Right lobe of liver (tissue), 6 donors: ENCODE measurements around the gene NAGS. TPM values are rescaled to one million over a fixed set of nuclear protein-coding genes. Genes with fewer than 3 reads are reported as not detected.

ENCODE experiments used
- ATAC-seq, 4 donors: fragments of 200-7000 bp; cut with Tn5 transposase; one replicate each; pipeline ENCODE4 v1.9.1; 2020; ENCODE audit warnings: mild to moderate bottlenecking in 4 of 4, moderate library complexity in 4 of 4
- DNase-seq, 3 donors: peaks; one replicate each; pipeline ENCODE4 v3.0.0-alpha.2; 2020
- H3K27ac ChIP-seq, 3 donors: fragments of 200-600 bp; one replicate each; pipeline ENCODE4 v1.8.0; 2022
- H3K27me3 ChIP-seq, 2 donors: fragments of 200-600 bp; one replicate each; pipeline ENCODE4 v1.8.0; 2022
- H3K36me3 ChIP-seq, 4 donors: fragments of 200-600 bp; sonication (generic) in 1 of 4; one replicate each; pipeline versions ENCODE4 v1.5.1 to v1.8.0; 2017 to 2022; ENCODE audit warnings: control low read depth in 1 of 4
- H3K4me1 ChIP-seq, 4 donors: fragments of 200-600 bp; sonication (generic) in 1 of 4; one replicate each; pipeline versions ENCODE4 v1.5.1 to v1.8.0; 2017 to 2022; ENCODE audit warnings: control low read depth in 1 of 4
- H3K4me3 ChIP-seq, 3 donors: fragments of 200-600 bp; one replicate each; pipeline ENCODE4 v1.8.0; 2022
- H3K9me3 ChIP-seq, 4 donors: fragments of 200-600 bp; sonication (generic) in 1 of 4; one replicate each; pipeline versions ENCODE4 v1.5.1 to v1.8.0; 2017 to 2022; ENCODE audit warnings: control low read depth in 1 of 4
- POLR2A ChIP-seq: fragments of 450-650 bp; IDR thresholded peaks from one replicate; pipeline ENCODE4 v1.6.1; 2017; ENCODE audit warnings: antibody characterized with exemption, mild to moderate bottlenecking
- WGBS: methylation state at CpG from one replicate; pipeline ENCODE4 v1.1.6; 2018; ENCODE audit warnings: low coverage, low lambda C conversion rate; ENCODE audit not compliant: insufficient coverage; ENCODE audit errors: missing lambda C conversion rate; 5-methylcytosine and 5-hydroxymethylcytosine counted together
- intact Hi-C, 2 donors: fragments of 100-400 bp; cut with DNase I; formaldehyde crosslinking; loops; one replicate each; pipeline versions ENCODE4 v1.11.2 to v1.14.1; 2022
- total RNA-seq, 6 experiments: library from RNA; depleted of rRNA in 2 of 6; stranded (reverse); fragments of >200 nt in 2 of 6; fragmentation: NEBNext Ultra II Directional in 3 of 6; extraction: Animal tissue kit (Norgen Biotek cat#: 25700) in 3 of 6; gene quantifications; one replicate each; pipeline versions ENCODE4 v1.1.0 to v1.2.4, GENCODE V29; 2016 to 2023
- TF ChIP-seq, protein P1 (sequence below), 4 donors: fragments of 200-600 bp in 3 of 4; fragments of 450-650 bp in 1 of 4; IDR thresholded peaks; one replicate each; pipeline versions ENCODE4 v1.5.1 to v1.8.0; 2016 to 2022; ENCODE audit warnings: antibody characterized with exemption in 4 of 4, mild to moderate bottlenecking in 2 of 4
- donor health status: DM: no; HTN: yes; CAD: no.
- donor health status: DM: no; HTN: no; CAD: no.
- donor health status: DM: no; HTN: no; CAD: no.
- donor health status: DM: no; HTN: yes; CAD: no.
- donor health status: DM: no; HTN: yes; CAD: no.

NAGS gene
- total RNA-seq, 6 experiments from 2014 or later: 12.1 to 56.2 (median 45.6) TPM

DNA sequence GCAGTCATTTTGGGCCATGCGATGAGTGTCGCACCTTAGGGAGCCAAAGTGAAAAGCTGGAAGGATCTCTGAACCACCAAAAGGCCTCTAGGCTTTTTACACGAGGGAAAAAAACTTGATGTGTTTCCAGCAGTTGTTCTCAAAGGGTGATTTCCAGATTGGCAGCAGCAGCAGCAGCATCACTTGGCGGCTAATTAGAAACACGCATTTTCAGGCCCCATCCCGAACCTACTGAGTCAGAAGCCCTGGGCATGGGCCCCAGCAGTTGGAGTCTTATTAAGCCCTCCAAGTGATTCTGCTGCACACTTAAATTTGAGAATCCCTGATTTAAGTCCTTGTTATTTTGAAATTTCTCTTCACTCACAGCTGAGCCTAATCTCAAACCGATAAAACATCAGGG, 25.4 kb upstream of the NAGS start:
- ATAC-seq: no peak
- intact Hi-C loops: no loop called here
- H3K27me3 ChIP-seq: no peaks in the 10 kb centered on the region
- no peak overlapping the region for H3K27ac ChIP-seq
- no peaks in the 10 kb centered on the region for H3K9me3 ChIP-seq
- 81% methylated on average over 7 of the region's 7 CpGs for WGBS
- no peak overlapping the region for H3K4me3 ChIP-seq
- DNase-seq: no peak
- H3K4me1 ChIP-seq: peaks cover 0 to 7% (median 0%) of the 10 kb centered on the region in 4 donors
- TF ChIP-seq, protein P1, sequence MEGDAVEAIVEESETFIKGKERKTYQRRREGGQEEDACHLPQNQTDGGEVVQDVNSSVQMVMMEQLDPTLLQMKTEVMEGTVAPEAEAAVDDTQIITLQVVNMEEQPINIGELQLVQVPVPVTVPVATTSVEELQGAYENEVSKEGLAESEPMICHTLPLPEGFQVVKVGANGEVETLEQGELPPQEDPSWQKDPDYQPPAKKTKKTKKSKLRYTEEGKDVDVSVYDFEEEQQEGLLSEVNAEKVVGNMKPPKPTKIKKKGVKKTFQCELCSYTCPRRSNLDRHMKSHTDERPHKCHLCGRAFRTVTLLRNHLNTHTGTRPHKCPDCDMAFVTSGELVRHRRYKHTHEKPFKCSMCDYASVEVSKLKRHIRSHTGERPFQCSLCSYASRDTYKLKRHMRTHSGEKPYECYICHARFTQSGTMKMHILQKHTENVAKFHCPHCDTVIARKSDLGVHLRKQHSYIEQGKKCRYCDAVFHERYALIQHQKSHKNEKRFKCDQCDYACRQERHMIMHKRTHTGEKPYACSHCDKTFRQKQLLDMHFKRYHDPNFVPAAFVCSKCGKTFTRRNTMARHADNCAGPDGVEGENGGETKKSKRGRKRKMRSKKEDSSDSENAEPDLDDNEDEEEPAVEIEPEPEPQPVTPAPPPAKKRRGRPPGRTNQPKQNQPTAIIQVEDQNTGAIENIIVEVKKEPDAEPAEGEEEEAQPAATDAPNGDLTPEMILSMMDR (IDR thresholded peaks at IDR 0.05): no peak
- TF ChIP-seq POLR2A: no peak
- H3K36me3 ChIP-seq: no peaks in the 10 kb centered on the region

DNA sequence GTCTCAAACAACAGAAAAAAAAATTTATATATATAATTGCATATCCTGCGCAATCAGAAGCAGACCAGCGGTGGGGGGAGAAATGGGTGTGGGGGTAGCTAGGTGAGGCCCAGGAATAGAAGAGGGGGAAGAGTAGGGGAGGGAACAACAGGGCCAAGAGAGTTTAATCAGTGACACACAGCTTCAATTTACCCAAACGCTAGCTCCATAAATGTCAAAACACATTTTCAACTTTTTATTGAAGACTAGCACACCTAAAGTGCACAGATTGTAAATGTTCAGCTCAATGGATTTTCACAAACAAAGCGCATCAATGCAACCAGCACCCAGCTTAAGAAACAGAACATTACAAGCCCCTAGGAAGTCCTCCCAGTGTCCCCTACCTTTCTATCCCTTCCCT, 24.8 kb upstream of the NAGS start:
- Histone ChIP-seq H3K27me3 (no peaks in the 10 kb centered on the region), H3K4me3 (no peak overlapping the region), H3K36me3 (no peaks in the 10 kb centered on the region), H3K4me1 (peaks cover 0 to 12% (median 0%) of the 10 kb centered on the region in 4 donors), H3K27ac (no peak overlapping the region), H3K9me3 (no peaks in the 10 kb centered on the region)
- 90% methylated on average over 4 of the region's 4 CpGs for WGBS
- DNase-seq (no peak), ATAC-seq (no peak)
- TF ChIP-seq, protein P1 (IDR thresholded peaks at IDR 0.05): no peak
- TF ChIP-seq POLR2A: no peak
- intact Hi-C loops: no loop called here

DNA sequence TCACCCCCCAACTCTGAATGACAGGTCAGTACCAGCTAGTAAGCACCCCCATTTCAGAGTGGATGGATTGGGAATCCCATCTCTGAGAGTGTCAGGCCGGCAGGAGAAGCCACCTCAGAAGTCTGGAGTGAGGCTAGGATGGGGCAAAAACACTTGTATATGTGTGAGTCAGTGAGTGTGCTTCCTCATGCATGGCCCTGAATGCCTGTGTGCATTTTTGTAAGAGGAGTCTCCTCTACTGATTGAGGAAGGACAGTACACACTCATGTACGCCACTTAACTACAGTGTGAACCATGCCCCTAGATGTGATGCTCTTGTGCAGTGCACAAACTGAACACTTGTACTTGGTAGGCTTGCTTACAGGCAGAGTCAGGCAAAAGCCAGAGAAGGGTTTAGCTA, 22.3 kb upstream of the NAGS start:
- DNase-seq: no peak
- no peaks in the 10 kb centered on the region for H3K27me3 ChIP-seq
- no peaks in the 10 kb centered on the region for H3K9me3 ChIP-seq
- no peaks in the 10 kb centered on the region for H3K36me3 ChIP-seq
- 100% methylated on average over 1 of the region's 2 CpGs for WGBS
- H3K27ac ChIP-seq: no peak overlapping the region
- intact Hi-C loops: no loop called here
- peaks cover 0 to 12% (median 0%) of the 10 kb centered on the region in 4 donors for H3K4me1 ChIP-seq
- ATAC-seq: no peak
- H3K4me3 ChIP-seq: no peak overlapping the region
- TF ChIP-seq, protein P1 (IDR thresholded peaks at IDR 0.05): no peak
- TF ChIP-seq POLR2A: no peak

DNA sequence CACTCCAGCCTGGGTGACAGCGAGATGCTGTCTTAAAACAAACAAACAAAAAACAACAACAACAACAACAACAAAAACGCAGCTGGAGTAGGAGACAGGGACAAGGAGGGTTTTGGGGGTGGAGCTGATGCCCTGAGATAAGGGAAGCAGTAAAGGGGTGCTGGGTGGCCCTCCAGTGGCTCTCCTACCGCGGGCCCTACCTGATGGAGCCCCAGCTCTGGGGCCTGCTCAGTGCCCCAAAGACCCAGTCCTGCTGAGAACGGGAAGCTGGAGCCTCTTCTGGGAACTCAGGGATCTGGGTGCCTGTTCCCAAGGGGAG, 21.3 kb upstream of the NAGS start:
- H3K4me3 ChIP-seq: peak overlapping the region in 2 of 3 donors; percentile 53 to 54
- DNase-seq (no peak), ATAC-seq (no peak)
- H3K9me3 ChIP-seq: no peaks in the 10 kb centered on the region
- no peak overlapping the region for H3K27ac ChIP-seq
- no peaks in the 10 kb centered on the region for H3K36me3 ChIP-seq
- intact Hi-C loops: no loop called here
- TF ChIP-seq, protein P1 (IDR thresholded peaks at IDR 0.05): no peak
- no peak for TF ChIP-seq POLR2A
- WGBS: 19% methylated on average over 3 of the region's 5 CpGs
- H3K4me1 ChIP-seq: peaks cover 0 to 12% (median 0%) of the 10 kb centered on the region in 4 donors
- no peaks in the 10 kb centered on the region for H3K27me3 ChIP-seq
